Fibroblast of skin of left biceps (primary cell): Measurements from ENCODE around the gene SEC14L2.
"Not testable (repeated sequence)": the region's sequence is repeated elsewhere in the genome, so short reads cannot be mapped to it uniquely, and the experiment has no call there.

Experiments used
- DNase-seq, 2 experiments: peaks; one replicate each; pipeline ENCODE4 v3.0.0-alpha.2; 2013; ENCODE audit warnings: low read depth in 2 of 2

Gene SEC14L2

GRCh38 chr22:30426388-30427353 is 29.9 kb downstream of the SEC14L2 start:
- DNase-seq = no peak

GRCh38 chr22:30427871-30428270 is 31.1 kb downstream of the SEC14L2 start:
- DNase-seq = no peak

DNA sequence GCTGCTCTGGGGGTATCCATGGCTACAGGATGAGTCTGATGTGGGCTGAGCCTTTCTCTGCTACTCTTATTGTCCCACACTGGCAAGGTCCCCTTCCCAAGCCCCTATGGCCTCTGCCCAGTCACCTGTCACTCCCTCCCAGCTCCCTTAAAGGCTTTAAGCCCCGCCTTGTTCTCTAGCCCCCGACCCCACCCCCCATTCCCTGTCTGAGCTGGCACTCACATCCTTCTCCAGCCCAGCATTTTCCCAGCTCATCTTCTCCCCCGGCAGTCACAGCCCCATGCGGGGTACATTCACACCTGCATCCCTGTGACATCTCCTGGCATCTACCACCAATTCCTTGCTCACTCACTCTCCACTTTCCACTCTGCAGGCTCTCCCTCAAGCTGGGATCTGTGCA is 33.1 kb downstream of the SEC14L2 start:
- DNase-seq = no peak

GRCh38 chr22:30430933-30431332 is 34.1 kb downstream of the SEC14L2 start:
- DNase-seq = no peak

DNA sequence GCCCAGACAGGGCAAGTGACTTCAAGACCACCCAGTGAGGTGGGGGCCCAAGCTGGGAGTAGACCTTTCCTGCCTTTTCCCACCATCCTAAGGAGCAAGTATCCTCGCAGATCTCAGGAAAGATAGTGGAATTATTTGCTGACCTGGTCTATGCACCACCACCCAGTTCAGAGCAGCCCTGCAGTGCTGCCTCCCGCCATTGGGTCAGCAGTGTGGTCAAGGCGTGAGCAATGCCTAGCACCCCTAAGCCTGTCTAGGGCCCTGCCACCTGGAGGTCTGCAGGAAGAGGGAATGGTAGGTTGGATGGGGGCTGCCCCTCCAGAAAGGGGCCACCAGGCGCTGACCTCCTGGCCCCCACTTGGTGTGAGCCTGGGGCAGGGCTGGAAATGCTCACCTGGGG is 35.3 kb downstream of the SEC14L2 start:
- DNase-seq = no peak

- DNase-seq = no peak
Measured at GRCh38 chr22:30432520-30432919, 35.7 kb downstream of the SEC14L2 start.

DNA sequence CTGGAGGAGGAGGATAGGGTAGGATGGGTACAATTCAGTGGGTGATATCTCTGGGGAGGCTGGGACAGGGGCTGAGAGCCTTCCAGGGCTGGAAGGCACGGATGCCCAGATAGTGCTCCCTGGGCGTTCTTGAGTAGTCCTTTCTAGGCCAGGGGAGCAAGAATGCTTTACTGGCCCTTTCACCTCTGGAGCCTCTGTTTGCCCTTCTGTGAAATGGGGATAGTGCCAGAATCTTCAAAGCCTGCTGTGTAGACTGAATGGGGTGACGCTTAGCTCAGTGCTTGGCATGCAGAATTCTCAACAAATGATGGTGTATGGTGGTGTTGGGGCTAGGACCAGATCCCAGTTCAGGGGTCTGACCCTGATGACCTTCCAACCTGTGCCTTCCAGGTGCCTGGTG is 36.4 kb downstream of the SEC14L2 start:
- DNase-seq = no peak

DNA sequence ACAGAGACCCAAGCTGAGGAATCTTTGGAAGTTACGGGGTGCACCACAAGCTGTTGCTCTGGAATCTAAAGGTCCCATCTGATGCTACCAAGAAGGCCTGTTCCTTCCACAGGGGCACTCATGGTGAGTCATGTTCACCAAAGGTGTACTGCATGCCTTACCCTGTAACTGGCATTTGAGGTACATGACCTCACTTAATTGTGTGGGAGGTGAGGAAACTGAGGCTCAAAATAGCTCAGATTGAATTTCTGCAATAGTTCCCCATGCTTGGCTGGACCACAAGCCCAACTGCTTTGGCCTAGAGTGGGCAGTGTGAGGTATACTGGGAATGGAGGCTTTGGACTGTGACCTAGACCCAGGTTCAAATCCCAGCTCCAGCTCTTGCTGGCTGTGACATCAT is 37.0 kb downstream of the SEC14L2 start:
- no peak for DNase-seq

DNA sequence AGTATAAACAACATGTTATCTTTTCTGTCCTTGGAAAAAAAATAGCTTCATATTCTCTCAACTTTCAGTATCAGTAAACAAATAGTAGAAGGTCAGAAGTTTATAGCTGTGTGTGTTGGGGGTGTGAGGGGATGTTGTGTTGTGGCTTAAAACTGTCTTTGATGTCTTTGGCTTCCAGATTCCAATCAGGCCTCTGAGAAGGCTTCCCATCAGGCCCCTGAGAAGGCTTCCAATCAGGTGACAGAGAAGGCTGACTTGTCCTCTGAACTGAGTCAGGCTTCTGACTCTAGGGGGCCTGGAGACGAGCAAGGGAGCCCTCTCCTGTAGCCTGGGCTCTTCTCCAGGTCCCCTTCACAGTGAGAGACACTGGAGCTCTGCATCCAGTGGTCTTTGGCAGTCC is 38.0 kb downstream of the SEC14L2 start:
- DNase-seq = no peak

DNA sequence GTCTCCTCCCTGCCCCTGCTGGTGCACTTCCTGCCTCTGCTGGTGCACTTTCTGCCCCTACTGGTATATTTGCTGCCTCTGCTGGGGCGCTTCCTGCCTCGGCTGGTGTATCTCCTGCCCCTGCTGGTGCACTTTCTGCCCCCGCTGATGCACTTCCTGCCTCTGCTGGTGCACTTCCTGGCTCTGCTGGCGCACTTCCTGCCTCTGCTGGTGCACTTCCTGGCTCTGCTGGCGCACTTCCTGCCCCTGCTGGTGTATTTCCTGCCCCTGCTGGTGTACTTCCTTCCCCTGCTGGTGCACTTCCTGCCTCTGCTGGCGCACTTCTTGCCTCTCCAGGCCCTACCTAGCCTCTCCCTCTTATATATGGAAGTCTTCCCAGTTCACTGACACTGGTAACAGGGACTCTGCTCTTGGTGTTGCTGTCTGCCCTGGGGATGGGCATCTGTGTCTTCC is 38.9 kb downstream of the SEC14L2 start:
- DNase-seq = no peak

DNA sequence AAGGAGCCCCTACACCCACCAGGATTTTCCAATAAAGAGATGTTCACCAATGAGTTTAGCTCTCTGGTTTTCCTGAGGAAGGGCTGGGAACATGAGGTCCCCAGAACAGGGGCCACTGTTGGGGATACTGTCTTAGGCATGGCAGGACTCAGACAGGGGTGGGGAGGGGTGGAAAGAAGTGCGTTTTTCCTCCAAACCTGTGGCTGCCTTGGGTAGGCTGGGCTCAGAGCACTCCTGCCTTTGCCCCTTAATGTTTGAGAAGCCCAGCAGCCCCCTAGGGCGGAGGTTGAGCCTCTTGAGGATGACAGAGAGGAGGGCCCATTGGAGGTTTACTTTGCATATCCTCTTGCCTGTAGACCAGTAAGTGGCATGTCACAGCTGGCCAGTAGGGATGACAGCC is 39.4 kb downstream of the SEC14L2 start:
- DNase-seq = no peak

GRCh38 chr22:30438559-30438958 is 41.7 kb downstream of the SEC14L2 start:
- DNase-seq = no peak

- DNase-seq = no peak
Measured at GRCh38 chr22:30439226-30439625, 42.4 kb downstream of the SEC14L2 start.

GRCh38 chr22:30439836-30440235 is 43.0 kb downstream of the SEC14L2 start:
- no peak for DNase-seq

- no peak for DNase-seq
Measured at GRCh38 chr22:30441088-30441487, 44.3 kb downstream of the SEC14L2 start.

DNA sequence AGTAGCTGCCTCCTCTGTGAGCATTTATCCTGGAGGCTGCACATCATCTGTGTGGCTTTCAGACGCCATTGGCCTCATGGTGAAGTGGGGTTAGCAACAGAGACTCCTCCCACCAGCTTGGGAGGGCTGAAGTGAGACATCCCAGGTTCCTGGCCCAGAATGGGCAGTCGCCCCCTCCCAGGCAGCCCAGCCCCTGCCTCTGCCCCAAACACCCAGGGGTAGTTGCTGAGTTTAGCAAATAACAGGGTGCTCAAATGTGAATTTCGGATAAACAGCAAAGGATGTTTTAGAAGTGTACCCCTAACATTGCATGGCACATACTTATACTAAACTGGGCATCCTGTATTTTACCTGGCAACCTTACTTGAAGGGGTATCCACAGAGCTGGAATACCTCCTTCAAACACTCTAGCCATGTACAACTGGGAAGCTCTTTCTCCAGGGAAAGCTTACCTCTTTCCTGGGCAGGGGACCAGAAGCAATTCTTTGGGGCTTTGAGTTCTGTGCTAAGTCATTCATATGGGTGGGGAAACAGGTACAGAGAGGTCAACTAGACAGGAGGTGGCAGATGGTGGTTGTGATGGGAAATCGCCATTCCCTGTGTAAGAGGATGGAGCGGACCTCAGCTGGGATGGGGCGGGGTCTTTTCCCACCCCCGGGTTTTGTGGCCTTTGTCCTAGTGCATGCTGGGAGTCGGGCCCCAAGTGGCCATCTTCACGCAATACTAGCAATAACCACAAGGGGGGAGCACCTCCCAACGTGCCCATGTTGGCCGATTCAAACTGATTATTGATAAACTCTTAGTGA is 48.0 kb downstream of the SEC14L2 start:
- no peak for DNase-seq

GRCh38 chr22:30445438-30446145 is 48.8 kb downstream of the SEC14L2 start:
- DNase-seq = no peak

GRCh38 chr22:30447656-30448055 is 50.8 kb downstream of the SEC14L2 start:
- DNase-seq = no peak

DNA sequence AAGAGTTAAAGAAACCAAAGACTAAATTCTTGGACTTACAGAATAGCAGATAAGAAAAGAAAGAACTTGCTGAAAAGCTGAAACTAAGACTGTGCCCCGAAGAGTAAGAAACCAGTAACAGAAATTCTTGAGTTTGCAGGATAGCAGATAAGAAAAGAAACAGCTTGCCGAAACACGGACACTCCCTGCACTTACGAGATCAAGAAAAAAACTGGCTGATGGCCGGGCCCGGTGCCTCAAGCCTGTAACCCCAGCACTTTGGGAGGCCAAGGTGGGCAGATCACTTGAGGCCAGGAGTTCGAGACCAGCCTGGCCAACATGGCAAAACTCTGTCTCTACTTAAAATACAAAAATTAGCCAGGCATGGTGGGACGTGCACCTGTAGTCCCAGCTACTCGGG is 54.7 kb downstream of the SEC14L2 start:
- not testable (repeated sequence) for DNase-seq

DNA sequence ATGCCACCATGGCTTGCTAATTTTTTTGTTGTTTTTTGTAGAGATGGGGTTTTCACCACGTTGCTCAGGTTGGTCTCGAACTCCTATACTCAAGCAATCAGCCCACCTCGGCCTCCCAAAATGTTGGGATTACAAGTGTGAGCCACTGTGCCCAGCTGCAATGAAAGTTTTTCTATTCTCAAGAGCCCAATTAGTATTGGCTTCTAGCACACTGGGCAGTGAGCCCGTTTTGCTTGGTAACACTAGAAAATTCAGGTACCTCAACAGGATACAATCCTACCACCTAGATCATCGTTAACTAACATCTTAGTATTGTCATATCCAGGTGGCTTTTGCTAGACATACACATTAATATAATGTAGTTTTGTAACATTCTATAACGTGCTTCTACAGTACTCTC is 56.0 kb downstream of the SEC14L2 start:
- DNase-seq = no peak

- no peak for DNase-seq
Measured at GRCh38 chr22:30453731-30454510, 57.1 kb downstream of the SEC14L2 start.
